ENCODE results near the gene UBL5. TPM values are rescaled to one million over a fixed set of nuclear protein-coding genes. Genes with fewer than 3 reads are reported as not detected.

UBL5 gene
- total RNA-seq, 1 experiment from 2014 or later: 250 TPM

DNA sequence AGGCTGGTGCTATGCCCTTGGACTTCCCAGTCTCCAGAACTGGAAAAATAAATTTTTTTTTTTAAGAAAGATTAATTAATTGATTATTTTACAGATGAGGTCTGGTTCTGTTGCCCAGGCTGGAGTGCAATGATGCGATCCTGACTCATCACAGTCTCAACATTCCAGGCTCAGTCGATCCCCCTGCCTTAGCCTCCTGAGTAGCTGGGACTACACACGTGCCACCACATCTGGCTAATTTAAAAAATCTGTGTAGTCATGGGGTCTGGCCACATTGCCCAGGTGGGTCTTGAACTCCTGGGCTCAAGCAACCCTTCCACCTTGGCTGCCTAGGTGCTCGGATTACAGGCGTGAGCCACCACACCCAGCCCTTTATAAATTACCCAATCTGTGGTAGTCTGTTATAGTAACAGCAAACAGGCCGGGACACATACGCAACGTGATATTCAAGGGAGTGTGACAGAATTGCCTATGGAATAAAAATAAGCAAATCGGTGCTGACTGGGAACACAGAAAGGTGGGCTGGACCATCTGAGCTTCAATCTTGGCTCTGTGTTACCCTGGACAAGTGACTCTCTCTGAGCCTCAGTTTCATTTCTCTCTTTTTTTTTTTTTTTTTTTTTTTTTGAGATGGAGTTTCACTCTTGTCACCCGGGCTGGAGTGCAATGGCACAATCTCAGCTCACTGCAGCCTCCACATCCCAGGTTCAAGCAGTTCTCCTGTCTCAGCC is 50.2 kb downstream of the UBL5 start:
- no peaks in the 10 kb centered on the region for H3K4me1 ChIP-seq
- H3K4me3 ChIP-seq: no peak overlapping the region
- H3K27ac ChIP-seq: no peak overlapping the region
- no peaks in the 10 kb centered on the region for H3K9me3 ChIP-seq (replicated peaks)
- DNase-seq: no peak
- no peaks in the 10 kb centered on the region for H3K36me3 ChIP-seq
- no peaks in the 10 kb centered on the region; the same call in 1 of the 2 replicates for H3K27me3 ChIP-seq

DNA sequence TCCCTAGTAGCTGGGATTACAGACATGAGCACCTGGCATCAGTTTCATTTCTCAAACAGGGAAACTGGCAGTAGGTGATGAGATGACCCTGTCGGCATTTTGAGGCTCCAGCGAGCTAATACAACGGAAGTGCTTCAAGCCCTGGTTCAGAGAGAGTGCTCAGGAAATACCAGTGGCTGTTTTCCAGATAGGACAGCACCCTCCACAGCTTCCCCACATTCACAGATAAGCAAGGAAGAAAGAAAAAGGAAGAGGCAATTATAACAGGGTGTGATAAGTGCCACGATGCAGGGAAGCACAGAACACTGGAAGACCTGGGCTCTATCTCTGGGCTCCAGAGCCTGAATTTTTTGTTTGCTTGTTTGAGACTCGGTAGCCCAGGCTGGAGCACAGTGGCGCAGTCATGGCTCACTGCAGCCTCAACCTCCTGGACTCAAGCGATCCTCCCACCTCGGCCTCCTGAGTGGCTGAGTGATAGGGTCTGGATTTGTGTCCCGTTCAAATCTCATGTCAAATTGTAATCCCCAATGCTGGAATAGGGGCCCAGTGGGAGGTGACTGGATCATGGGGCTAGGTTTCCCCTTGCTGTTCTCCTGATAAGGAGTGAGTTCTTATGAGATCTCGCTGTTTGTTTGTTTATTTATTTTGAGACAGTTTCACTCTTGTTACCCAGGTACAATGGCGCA is 50.9 kb downstream of the UBL5 start:
- Histone ChIP-seq H3K27ac (no peak overlapping the region), H3K9me3 (replicated peaks) (no peaks in the 10 kb centered on the region), H3K27me3 (no peaks in the 10 kb centered on the region; the same call in 1 of the 2 replicates), H3K4me1 (no peaks in the 10 kb centered on the region), H3K36me3 (no peaks in the 10 kb centered on the region), H3K4me3 (no peak overlapping the region)
- no peak for DNase-seq

Other genes with a start within 250 kb of the UBL5 start
- 69.0 and 71.2 TPM in 2 replicates for gene ZNF121, start 243.4 kb upstream of the UBL5 start, total RNA-seq (2014; rRNA removed; shearing (Covaris generic))
- 26.5 and 26.9 TPM in 2 replicates for gene ZNF561, start 206.7 kb upstream of the UBL5 start, total RNA-seq (2014; rRNA removed; shearing (Covaris generic))
- 34.7 and 37.6 TPM in 2 replicates for gene ZNF562, start 152.8 kb upstream of the UBL5 start, total RNA-seq (2014; rRNA removed; shearing (Covaris generic))
- gene ZNF846, start 59.2 kb upstream of the UBL5 start, total RNA-seq (2014; rRNA removed; shearing (Covaris generic)): 0.89 and 3.1 TPM in 2 replicates
- 20.0 and 20.6 TPM in 2 replicates for gene FBXL12, start 8.8 kb upstream of the UBL5 start, total RNA-seq (2014; rRNA removed; shearing (Covaris generic))
- 90.1 and 105 TPM in 2 replicates for gene PIN1, start 7.4 kb downstream of the UBL5 start, total RNA-seq (2014; rRNA removed; shearing (Covaris generic))
- 0.20 TPM in 1 of 2 replicates, not detected in the other for gene OLFM2, start 108.6 kb downstream of the UBL5 start, total RNA-seq (2014; rRNA removed; shearing (Covaris generic))
- gene COL5A3, start 182.6 kb downstream of the UBL5 start, total RNA-seq (2014; rRNA removed; shearing (Covaris generic)): not detected in 2 replicates
- not detected in 2 replicates for gene RDH8, start 185.6 kb downstream of the UBL5 start, total RNA-seq (2014; rRNA removed; shearing (Covaris generic))

All from SJCRH30 (cell line).